Stimulated activated memory B cell treated with anti-CD40 and anti-IgM and Interleukin-4, amounts not matched to agents 10 μg/mL and 1 μg/mL and 100 μg/mL, for 72 hours (primary cell): ENCODE measurements around the gene RAD9A.

ENCODE experiments used
- ATAC-seq: fragments of 150-1000 bp; cut with Tn5 transposase; 2 replicates; pipeline ENCODE4 v1.10.0; 2021
- H3K27ac Mint-ChIP-seq: one replicate; pipeline ENCODE4 v1.8.0; 2022; ENCODE audit warnings: mild to moderate bottlenecking, mixed read lengths
- H3K27me3 Mint-ChIP-seq: one replicate; pipeline ENCODE4 v1.8.0; 2022; ENCODE audit warnings: mixed read lengths
- H3K36me3 Mint-ChIP-seq: one replicate; pipeline ENCODE4 v1.8.0; 2022; ENCODE audit warnings: mixed read lengths
- H3K4me1 Mint-ChIP-seq: one replicate; pipeline ENCODE4 v1.8.0; 2022; ENCODE audit warnings: mixed read lengths
- H3K4me3 Mint-ChIP-seq: one replicate; pipeline ENCODE4 v1.8.0; 2022; ENCODE audit warnings: mild to moderate bottlenecking, moderate library complexity, mixed read lengths
- H3K9me3 Mint-ChIP-seq: one replicate; pipeline ENCODE4 v1.8.0; 2022; ENCODE audit warnings: mixed read lengths

Gene RAD9A

DNA sequence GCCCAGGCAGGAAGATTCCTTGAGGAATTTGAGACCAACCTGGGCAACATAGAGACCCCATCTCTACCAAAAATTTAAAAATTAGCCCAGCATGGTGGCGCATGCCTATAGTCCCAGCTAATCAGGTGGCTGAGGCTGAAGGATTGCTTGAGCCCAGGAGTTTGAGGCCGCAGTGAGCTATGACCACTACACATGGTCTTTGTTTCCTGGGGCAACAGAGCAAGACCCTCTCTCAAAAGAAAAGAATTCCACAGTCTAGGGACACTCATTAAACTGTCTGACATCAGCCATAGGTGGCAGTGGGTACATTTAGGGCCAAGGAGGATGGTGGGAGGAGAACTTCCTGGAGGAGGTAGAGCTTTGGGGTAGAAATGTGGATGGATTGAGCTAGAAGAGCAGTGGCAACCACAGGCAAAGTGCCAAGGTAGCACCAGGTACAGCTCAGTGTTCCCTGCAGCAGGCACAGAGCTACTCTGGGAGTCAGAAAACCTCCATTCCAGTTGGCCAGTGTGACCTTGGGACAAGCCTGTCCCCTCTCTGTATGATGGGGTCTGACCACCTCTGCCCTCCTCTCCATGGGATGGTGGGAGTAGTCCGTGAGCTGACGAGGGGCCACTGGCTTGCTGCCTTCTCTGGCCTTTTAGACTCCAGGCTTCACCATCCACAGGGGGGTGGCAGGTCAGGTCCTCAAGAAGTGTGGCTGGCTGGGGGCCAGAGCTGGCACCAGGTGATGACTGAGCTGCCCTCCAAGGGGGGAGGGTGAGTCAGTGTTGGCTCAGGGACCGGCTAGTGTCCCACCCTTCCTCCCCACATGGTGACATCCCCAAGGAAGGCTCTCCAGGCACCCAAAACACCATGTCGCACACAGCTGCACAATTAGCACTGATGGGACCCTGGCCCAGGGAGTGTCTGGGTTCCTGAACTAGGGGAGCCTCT, 14.6 kb upstream of the RAD9A start:
- no peak for ATAC-seq
- Mint-ChIP-seq H3K27ac (peak overlapping the region; percentile 52), H3K36me3 (no peaks in the 10 kb centered on the region), H3K9me3 (no peaks in the 10 kb centered on the region), H3K27me3 (no peaks in the 10 kb centered on the region), H3K4me1 (peaks cover 47% of the 10 kb centered on the region), H3K4me3 (no peak overlapping the region)

DNA sequence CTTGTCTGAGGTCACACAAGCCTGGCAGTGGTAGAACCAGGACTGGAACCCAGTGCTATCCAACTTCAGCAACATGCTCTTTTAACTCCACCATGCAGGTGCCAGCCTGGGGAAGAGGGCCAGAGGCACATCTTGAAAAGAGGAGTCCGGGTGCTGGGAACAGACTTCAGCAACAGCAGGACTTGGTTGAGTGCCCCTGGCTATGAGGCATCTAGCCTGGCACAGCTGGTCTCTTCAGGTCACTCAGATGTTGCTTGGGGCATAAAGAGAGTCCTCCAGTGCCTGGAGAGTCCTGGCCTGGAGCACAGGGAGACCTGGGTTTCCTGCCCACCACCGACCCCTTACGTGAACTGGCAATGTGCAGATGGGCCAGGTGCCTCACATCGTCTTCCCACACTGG, 13.2 kb upstream of the RAD9A start:
- H3K36me3 Mint-ChIP-seq: no peaks in the 10 kb centered on the region
- H3K4me1 Mint-ChIP-seq: peaks cover 53% of the 10 kb centered on the region
- H3K27me3 Mint-ChIP-seq: no peaks in the 10 kb centered on the region
- no peak overlapping the region for H3K4me3 Mint-ChIP-seq
- H3K27ac Mint-ChIP-seq: peak overlapping the region; percentile 91
- ATAC-seq: no peak
- H3K9me3 Mint-ChIP-seq: no peaks in the 10 kb centered on the region

DNA sequence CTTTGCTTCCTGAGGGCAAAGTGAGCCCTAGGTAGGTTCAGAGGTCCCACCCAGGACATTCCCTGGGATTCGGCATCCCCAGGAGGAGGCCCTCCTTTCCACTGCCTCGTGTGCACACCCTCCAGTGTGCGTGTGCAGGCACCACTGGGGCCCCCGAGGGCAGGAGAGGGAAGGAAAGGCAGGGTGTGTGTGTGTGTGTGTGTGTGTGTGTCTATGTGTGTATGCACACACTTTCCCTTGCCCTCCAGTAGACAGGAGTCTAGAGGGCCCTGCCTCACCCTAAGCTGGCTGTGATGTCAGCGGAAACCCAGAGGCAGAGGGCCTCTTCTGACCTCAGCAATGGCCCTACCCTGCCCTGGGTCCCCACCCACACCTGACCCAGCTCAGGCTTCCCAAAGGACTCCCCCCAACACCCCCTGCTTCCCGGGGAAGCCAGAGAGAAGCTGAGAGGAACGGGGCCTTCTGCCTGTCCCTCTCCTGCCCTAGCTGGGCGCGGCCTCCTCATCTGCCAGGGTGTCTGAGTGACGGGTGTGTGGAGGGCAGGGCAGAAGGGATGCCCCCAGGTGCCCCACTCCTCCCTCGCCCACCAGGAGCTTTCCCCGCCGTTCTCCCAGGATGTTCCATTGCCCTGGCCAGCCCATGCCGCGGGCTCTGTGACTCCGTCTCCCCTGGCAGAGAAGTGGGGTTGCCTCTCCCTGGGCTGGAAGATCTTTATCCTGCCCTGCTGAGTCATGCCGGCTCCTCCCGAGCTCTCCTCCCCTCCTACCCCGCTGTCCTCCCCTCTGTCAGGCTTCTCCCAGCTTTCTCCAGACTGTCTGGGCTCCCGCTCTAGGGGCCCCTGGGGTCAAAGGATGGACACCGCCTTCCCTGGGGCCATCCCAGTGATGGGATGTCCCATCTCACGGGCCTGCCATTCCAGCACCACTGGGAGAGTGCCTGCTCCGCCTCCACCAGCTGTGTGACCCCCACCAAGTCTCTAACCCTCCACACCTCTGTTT, 12.4 kb upstream of the RAD9A start:
- no peaks in the 10 kb centered on the region for H3K36me3 Mint-ChIP-seq
- H3K9me3 Mint-ChIP-seq: no peaks in the 10 kb centered on the region
- ATAC-seq: no peak
- no peaks in the 10 kb centered on the region for H3K27me3 Mint-ChIP-seq
- H3K4me1 Mint-ChIP-seq: peaks cover 46% of the 10 kb centered on the region
- H3K27ac Mint-ChIP-seq: peak overlapping the region; percentile 91
- H3K4me3 Mint-ChIP-seq: no peak overlapping the region

DNA sequence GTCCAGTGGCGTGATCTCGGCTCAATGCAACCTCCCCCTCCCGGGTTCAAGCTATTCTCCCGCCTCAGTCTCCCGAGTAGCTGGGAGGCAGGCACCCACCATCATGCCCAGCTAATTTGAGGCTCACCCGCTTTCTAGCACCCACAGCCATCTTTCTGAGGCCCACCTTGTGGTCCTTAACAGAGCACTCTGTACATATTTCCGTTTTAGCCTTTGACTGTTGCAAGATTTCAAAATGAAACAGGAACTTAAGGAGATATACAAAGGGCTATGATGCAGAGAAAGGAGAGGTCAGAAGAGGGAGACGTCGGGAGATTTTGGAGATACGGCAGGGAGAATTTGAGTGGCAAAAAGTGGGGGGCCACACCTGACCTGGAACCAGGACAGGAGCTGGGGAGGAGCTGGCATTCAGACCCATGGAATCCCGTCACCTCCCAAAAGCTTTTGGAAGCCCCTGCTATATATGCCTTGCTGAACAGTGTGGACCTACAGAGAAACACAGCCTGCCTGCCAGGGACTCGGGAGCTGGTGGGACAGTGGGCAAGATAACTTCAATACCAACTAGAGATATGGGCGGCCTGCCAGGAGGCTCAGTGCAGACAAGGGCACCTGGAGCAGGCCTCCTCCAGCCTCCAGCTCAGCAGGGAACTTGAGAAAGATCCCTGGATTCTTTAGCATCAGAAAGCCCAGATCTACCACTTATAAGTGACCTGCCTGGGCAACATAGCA, 10.4 kb upstream of the RAD9A start:
- peaks cover 36% of the 10 kb centered on the region for H3K4me1 Mint-ChIP-seq
- peak; percentile 77 for ATAC-seq
- no peaks in the 10 kb centered on the region for H3K27me3 Mint-ChIP-seq
- H3K4me3 Mint-ChIP-seq: peak overlapping the region; percentile 55
- no peaks in the 10 kb centered on the region for H3K9me3 Mint-ChIP-seq
- peak overlapping the region; percentile 91 for H3K27ac Mint-ChIP-seq
- no peaks in the 10 kb centered on the region for H3K36me3 Mint-ChIP-seq

DNA sequence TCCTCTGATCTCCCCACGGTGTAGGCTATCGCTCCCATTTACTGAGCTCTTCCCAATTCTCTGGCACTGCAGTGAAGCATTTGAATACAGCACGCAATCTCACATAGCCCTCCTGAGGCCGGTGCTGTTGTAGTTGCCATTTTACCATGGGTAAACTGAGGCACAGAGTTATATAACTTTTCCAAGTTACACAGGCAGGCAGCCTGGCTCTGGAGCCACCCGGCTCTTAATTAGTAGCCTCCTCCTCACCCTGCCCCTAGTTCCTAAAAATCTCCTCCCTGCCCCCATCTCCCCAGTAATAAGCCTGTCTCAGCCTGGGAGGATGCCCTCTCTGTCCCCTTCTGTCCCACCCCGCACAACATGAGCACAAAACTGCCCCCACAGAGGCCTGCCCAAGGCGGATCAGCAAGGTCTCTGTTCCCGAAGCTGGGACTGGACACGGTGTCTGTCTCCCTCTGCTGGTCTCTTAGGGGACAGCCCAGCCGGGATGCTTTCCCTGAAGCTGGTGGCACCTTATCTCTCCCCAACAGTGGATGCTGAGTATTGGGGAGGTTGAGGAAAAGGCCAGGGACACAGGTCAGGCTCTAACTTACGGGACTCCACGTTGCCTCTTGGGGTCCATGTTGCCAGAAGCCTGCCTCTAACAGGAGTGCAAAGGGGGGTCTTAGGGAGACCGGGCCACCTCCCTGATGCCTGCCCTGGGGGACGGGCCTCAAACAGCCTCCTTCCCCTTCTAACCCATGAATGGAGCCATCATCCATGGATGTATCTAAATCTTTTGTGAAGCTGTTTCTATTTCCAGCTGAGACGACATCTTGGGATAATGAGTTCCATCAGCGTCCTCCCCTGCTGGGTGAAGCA, 9.3 kb upstream of the RAD9A start:
- no peaks in the 10 kb centered on the region for H3K9me3 Mint-ChIP-seq
- H3K36me3 Mint-ChIP-seq: no peaks in the 10 kb centered on the region
- ATAC-seq: peak; percentile 86
- no peaks in the 10 kb centered on the region for H3K27me3 Mint-ChIP-seq
- H3K4me3 Mint-ChIP-seq: peak overlapping the region; percentile 16
- peak overlapping the region; percentile 28 for H3K27ac Mint-ChIP-seq
- peaks cover 36% of the 10 kb centered on the region for H3K4me1 Mint-ChIP-seq

DNA sequence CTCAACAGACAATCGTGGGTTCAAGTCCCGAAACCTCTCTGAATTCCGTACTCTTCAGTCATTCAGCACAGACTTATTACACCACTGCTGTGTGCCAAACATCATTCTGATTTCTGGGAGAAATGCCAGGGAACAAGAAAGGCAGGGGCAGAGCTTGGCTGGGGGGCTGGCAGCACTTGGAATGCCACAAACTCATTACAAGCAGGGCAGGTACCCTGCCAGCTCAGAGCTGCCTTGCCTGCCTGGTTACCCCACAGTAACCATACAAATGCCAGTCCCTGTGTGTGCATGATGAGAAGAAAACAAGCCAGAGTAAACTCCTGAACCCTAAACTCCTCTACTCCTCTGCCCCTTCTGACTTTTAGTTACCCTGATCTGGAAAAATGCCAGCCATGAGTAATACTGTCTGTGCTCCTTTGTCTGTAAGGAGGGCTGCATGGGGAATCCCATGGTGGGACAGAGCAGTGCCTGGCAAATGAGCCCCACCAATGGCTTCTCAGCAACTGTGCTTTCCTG, 6.9 kb upstream of the RAD9A start:
- no peak overlapping the region for H3K27ac Mint-ChIP-seq
- no peaks in the 10 kb centered on the region for H3K36me3 Mint-ChIP-seq
- peaks cover 33% of the 10 kb centered on the region for H3K4me1 Mint-ChIP-seq
- H3K9me3 Mint-ChIP-seq: no peaks in the 10 kb centered on the region
- ATAC-seq: no peak
- H3K4me3 Mint-ChIP-seq: no peak overlapping the region
- H3K27me3 Mint-ChIP-seq: no peaks in the 10 kb centered on the region

DNA sequence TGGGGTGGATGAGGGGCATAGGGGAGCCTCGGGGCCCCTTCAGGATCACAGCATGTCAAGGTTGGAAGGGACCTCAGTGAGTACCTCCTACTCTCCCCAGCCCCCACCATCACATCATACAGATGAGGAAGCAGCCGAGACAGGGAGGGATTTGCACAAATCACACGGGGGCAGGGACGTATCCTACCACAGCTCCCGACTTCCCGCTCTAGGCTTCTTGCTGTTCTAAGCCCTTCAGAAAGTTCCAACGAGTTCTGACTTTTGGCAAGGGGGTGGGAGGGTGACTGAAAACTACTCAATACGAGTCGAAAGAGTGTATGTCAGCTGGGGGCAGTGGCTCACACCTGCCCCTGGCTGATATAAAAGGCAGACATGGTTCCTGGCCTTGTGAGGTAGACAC, 4.7 kb upstream of the RAD9A start:
- H3K4me3 Mint-ChIP-seq: no peak overlapping the region
- ATAC-seq: no peak
- no peaks in the 10 kb centered on the region for H3K27me3 Mint-ChIP-seq
- H3K4me1 Mint-ChIP-seq: peaks cover 30% of the 10 kb centered on the region
- no peak overlapping the region for H3K27ac Mint-ChIP-seq
- no peaks in the 10 kb centered on the region for H3K9me3 Mint-ChIP-seq
- no peaks in the 10 kb centered on the region for H3K36me3 Mint-ChIP-seq

DNA sequence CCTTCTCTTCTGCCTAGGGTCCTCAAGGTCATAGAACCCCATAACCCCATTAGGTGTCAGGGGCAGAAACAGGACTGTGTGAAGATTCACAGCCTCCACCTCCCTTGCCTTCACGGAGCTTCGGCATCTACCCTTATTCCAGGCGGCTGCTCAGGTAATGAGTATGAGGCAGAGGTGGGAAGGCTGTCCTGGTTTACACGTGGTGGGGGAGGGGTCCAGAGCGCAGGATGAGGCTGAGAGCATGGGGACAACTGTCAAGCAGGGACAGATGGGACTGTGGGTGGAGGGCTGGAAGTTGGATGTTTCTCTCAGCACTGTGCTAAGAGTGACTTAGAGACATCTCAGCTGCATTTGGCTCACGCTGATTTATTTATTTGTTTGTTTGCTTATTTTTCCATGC, 4.3 kb upstream of the RAD9A start:
- H3K9me3 Mint-ChIP-seq: no peaks in the 10 kb centered on the region
- no peaks in the 10 kb centered on the region for H3K36me3 Mint-ChIP-seq
- H3K4me3 Mint-ChIP-seq: no peak overlapping the region
- no peak overlapping the region for H3K27ac Mint-ChIP-seq
- no peaks in the 10 kb centered on the region for H3K27me3 Mint-ChIP-seq
- peaks cover 30% of the 10 kb centered on the region for H3K4me1 Mint-ChIP-seq
- ATAC-seq: no peak

DNA sequence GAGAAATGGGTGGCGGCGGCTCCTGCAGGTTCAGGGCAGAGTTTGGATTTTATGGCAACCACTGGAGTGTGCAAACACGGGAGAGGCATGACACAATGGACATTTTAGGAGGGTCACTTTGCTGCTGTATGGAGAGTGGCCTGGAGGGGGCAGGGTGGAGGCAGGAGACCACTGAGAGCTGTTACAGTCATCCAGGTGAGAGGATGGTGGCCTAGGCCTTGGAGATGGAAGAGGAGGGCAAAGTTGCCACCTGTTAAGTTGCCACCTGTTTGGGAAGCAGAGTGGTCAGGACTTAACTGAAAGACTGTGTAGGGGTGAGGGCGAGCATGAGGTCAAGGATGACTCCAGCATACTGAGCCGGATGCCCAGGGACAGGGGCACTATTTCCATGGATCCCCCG, 2.3 kb upstream of the RAD9A start:
- Mint-ChIP-seq H3K4me3 (peak overlapping the region; percentile 37), H3K27me3 (no peaks in the 10 kb centered on the region), H3K27ac (peak overlapping the region; percentile 17), H3K4me1 (peaks cover 45% of the 10 kb centered on the region), H3K9me3 (no peaks in the 10 kb centered on the region), H3K36me3 (peaks cover 7% of the 10 kb centered on the region)
- no peak for ATAC-seq

DNA sequence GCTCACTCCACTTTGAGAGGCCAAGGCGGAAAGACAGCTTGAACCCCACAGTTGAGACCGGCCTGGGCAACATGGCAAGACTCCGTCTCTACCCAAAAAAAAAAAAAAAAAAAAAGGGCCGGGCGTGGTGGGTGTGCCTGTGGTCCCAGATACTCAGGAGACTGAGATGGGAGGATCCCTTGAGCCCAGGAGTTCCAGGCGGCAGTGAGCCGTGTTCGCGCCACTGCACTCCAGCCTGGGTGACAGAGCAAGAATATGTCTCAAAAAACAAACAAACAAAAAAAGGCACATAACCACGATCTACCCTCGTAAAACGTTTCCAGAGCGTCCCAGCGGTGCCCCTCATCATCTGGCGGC, 861 bp upstream of the RAD9A start:
- no peaks in the 10 kb centered on the region for H3K9me3 Mint-ChIP-seq
- peak overlapping the region; percentile 85 for H3K27ac Mint-ChIP-seq
- H3K36me3 Mint-ChIP-seq: peaks cover 8% of the 10 kb centered on the region
- no peak for ATAC-seq
- no peaks in the 10 kb centered on the region for H3K27me3 Mint-ChIP-seq
- peak overlapping the region; percentile 92 for H3K4me3 Mint-ChIP-seq
- peaks cover 45% of the 10 kb centered on the region for H3K4me1 Mint-ChIP-seq

DNA sequence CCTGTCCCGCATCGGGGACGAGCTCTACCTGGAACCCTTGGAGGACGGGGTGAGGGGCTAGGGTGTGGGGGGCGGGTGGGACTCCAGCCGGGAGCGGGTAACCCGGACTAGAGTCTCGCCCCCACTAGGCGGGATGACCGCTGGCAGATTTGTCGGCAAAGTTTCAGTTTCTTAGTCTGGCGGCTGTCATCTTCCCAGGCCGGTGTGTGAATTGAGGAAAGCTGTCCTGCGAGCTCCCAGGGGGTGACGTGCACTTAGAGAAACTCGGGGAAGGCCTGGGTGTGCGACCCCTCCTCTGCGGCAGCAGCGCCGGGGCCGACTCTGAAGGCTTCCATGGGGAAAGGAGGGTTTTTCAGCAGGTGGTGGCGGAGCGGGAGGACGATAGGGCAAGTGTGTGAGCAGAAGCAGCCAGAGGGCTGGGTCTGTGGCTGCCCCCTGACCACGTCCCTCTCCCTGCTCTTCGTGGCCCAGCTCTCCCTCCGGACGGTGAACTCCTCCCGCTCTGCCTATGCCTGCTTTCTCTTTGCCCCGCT, 463 bp downstream of the RAD9A start:
- H3K4me3 Mint-ChIP-seq: peak overlapping the region; percentile 92
- no peaks in the 10 kb centered on the region for H3K27me3 Mint-ChIP-seq
- H3K9me3 Mint-ChIP-seq: no peaks in the 10 kb centered on the region
- ATAC-seq: no peak
- H3K27ac Mint-ChIP-seq: peak overlapping the region; percentile 85
- peaks cover 58% of the 10 kb centered on the region for H3K4me1 Mint-ChIP-seq
- H3K36me3 Mint-ChIP-seq: peaks cover 19% of the 10 kb centered on the region

DNA sequence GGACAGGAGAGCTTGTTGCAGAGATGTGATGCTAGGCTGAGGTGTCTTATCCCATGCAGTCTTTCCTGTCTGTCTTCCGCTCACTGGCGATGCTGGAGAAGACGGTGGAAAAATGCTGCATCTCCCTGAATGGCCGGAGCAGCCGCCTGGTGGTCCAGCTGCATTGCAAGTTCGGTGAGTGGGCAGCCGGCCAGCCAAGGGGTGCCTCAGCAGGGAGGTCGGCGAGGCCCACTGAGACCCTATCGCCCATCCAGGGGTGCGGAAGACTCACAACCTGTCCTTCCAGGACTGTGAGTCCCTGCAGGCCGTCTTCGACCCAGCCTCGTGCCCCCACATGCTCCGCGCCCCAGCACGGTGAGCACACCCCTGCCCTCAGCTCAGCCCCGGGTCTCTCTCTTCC, 1.7 kb downstream of the RAD9A start:
- Mint-ChIP-seq H3K4me1 (peaks cover 68% of the 10 kb centered on the region), H3K4me3 (peak overlapping the region; percentile 33), H3K9me3 (no peaks in the 10 kb centered on the region)

DNA sequence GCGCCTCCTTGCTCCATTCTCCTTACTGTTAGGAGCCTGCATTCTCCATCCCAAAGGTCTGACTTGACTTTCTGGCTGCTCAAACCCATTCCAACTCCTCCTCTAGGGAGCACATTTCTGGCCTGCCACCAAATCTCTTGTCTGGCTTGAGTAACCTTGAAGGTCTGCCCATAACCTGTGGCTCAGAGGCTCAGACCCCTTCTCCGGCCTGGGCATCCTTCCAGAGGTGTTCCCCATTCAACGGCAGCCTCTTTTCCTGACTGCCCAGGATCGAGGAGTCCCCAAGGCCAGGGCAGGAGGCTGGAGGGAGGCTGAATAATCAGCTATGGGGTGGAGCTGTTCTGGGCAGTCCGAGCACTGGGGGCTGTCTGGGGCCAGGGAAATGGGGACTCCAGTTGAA, 2.2 kb downstream of the RAD9A start:
- Mint-ChIP-seq H3K36me3 (peaks cover 32% of the 10 kb centered on the region), H3K27me3 (no peaks in the 10 kb centered on the region), H3K4me3 (peak overlapping the region; percentile 33), H3K9me3 (no peaks in the 10 kb centered on the region), H3K27ac (no peak overlapping the region), H3K4me1 (peaks cover 66% of the 10 kb centered on the region)
- ATAC-seq: no peak

More for the DNA sequence above, 1.7 kb downstream of the RAD9A start:
- ATAC-seq: no peak
- H3K27ac Mint-ChIP-seq: no peak overlapping the region
- peaks cover 29% of the 10 kb centered on the region for H3K36me3 Mint-ChIP-seq
- no peaks in the 10 kb centered on the region for H3K27me3 Mint-ChIP-seq
